ENCODE results near the gene CGREF1. TPM values are rescaled to one million over a fixed set of nuclear protein-coding genes. Genes with fewer than 3 reads are reported as not detected.
"Not testable (repeated sequence)": the region's sequence is repeated elsewhere in the genome, so short reads cannot be mapped to it uniquely, and the experiment has no call there.

Gene CGREF1
- total RNA-seq, 4 donors from 2014 or later = 2.6 to 6.1 (median 3.9) TPM

- no peak for DNase-seq
- no peak for TF ChIP-seq CTCF (IDR thresholded peaks at IDR 0.05)
- peak in 2 of 4 donors; percentile 13 to 41 for TF ChIP-seq POLR2A (IDR thresholded peaks at IDR 0.05)
- H3K36me3 ChIP-seq = no peaks in the 10 kb centered on the region
- H3K9me3 ChIP-seq = no peaks in the 10 kb centered on the region
- peak within 1 kb of the TSS; percentile 71 to 98 (median 84) for H3K27ac ChIP-seq
- 40 to 57% methylated on average over 17 to 23 of the region's 41 CpGs for WGBS, 2 donors
- H3K4me1 ChIP-seq = peaks cover 21 to 91% (median 37%) of the 10 kb centered on the region in 3 donors
- H3K4me3 ChIP-seq = peak within 1 kb of the TSS; percentile 28 to 63 (median 48)
- H3K27me3 ChIP-seq = no peaks in the 10 kb centered on the region
- intact Hi-C loops (cut with DNase I) = no loop called here
Measured at GRCh38 chr2:27078267-27079194, 40.4 kb downstream of the CGREF1 start, which contains the start of gene EMILIN1. TSS of gene EMILIN1 (plus strand) at chr2:27078615. CDS start at chr2:27079066, 451 bp downstream.

- TF ChIP-seq POLR2A (IDR thresholded peaks at IDR 0.05) (no peak), CTCF (IDR thresholded peaks at IDR 0.05) (no peak)
Measured at GRCh38 chr2:27077231-27077630, 41.7 kb downstream of the CGREF1 start.

GRCh38 chr2:27076323-27076722 lies 42.6 kb downstream of the CGREF1 start:
- H3K4me1 ChIP-seq = peaks cover 11 to 87% (median 39%) of the 10 kb centered on the region in 3 donors
- no peak for TF ChIP-seq POLR2A (IDR thresholded peaks at IDR 0.05)
- TF ChIP-seq CTCF (IDR thresholded peaks at IDR 0.05) = no peak
- no peaks in the 10 kb centered on the region for H3K27me3 ChIP-seq
- no peak overlapping the region for H3K4me3 ChIP-seq
- peak overlapping the region in 3 of 4 donors; percentile 29 to 98 (median 83) for H3K27ac ChIP-seq
- DNase-seq = no peak
- H3K9me3 ChIP-seq = no peaks in the 10 kb centered on the region
- no peaks in the 10 kb centered on the region for H3K36me3 ChIP-seq
- 69 to 79% methylated on average over 4 of the region's 4 CpGs for WGBS, 2 donors
- intact Hi-C loops (cut with DNase I) = no loop called here

More at GRCh38 chr2:27077231-27077630, 41.7 kb downstream of the CGREF1 start:
- no peaks in the 10 kb centered on the region for H3K27me3 ChIP-seq
- no peak overlapping the region for H3K4me3 ChIP-seq
- H3K36me3 ChIP-seq = no peaks in the 10 kb centered on the region
- H3K4me1 ChIP-seq = peaks cover 20 to 91% (median 44%) of the 10 kb centered on the region in 3 donors
- intact Hi-C loops (cut with DNase I) = no loop called here
- DNase-seq = no peak
- WGBS, 2 donors = 62 to 67% methylated on average over 7 of the region's 7 CpGs
- no peaks in the 10 kb centered on the region for H3K9me3 ChIP-seq
- peak overlapping the region in 3 of 4 donors; percentile 29 to 98 (median 83) for H3K27ac ChIP-seq

- H3K36me3 ChIP-seq; intact Hi-C loops (cut with DNase I); H3K9me3 ChIP-seq; H3K4me3 ChIP-seq; DNase-seq; H3K27me3 ChIP-seq: not testable (repeated sequence)
- Histone ChIP-seq H3K27ac (peak overlapping the region in 3 of 4 donors; percentile 29 to 98 (median 92)), H3K4me1 (peaks cover 6 to 85% (median 32%) of the 10 kb centered on the region in 3 donors)
- WGBS, 2 donors = 73% methylated on average over 6 of the region's 6 CpGs
Measured at GRCh38 chr2:27075566-27075871, 43.4 kb downstream of the CGREF1 start.

- Histone ChIP-seq H3K4me3 (no peak overlapping the region), H3K27me3 (no peaks in the 10 kb centered on the region), H3K9me3 (no peaks in the 10 kb centered on the region), H3K36me3 (peaks cover 0 to 3% (median 0%) of the 10 kb centered on the region in 3 donors), H3K4me1 (peaks cover 9 to 85% (median 38%) of the 10 kb centered on the region in 3 donors), H3K27ac (peak overlapping the region in 3 of 4 donors; percentile 69 to 98 (median 92))
- intact Hi-C loops (cut with DNase I) = no loop called here
- WGBS, 2 donors = 47 to 66% methylated on average over 4 of the region's 4 CpGs
- no peak for DNase-seq
- no peak for TF ChIP-seq POLR2A (IDR thresholded peaks at IDR 0.05)
- TF ChIP-seq CTCF (IDR thresholded peaks at IDR 0.05) = no peak
Measured at GRCh38 chr2:27074738-27075565, 44.0 kb downstream of the CGREF1 start.

All from esophagus squamous epithelium (tissue), 5 donors.